OCI-LY1 (cell line): ENCODE results near the gene ZNF189.

Experiments used
- H2AFZ ChIP-seq: fragments of 200-600 bp; sonication (generic), shearing (Covaris generic); 2 replicates; pipeline ENCODE4 v1.6.0; 2014; ENCODE audit warnings: antibody characterized with exemption, mild to moderate bottlenecking, low read length
- H3F3A ChIP-seq: fragments of 200-600 bp; sonication (generic), shearing (Covaris generic); 2 replicates; pipeline ENCODE4 v1.6.0; 2014; ENCODE audit warnings: mild to moderate bottlenecking, antibody characterized with exemption, low read length, moderate library complexity; ENCODE audit not compliant: insufficient read depth
- H3K27ac ChIP-seq: fragments of 200-600 bp; sonication (generic); 2 replicates; pipeline ENCODE4 v1.5.1; 2014; ENCODE audit warnings: low read length, mixed run types, mild to moderate bottlenecking, low read depth; ENCODE audit not compliant: poor library complexity, severe bottlenecking
- H3K27me3 ChIP-seq: fragments of 200-600 bp; sonication (generic); 2 replicates; pipeline ENCODE4 v1.6.0; 2014; ENCODE audit warnings: antibody characterized with exemption, mild to moderate bottlenecking, low read length, moderate library complexity; ENCODE audit not compliant: insufficient read depth
- H3K36me3 ChIP-seq: fragments of 200-600 bp; sonication (generic); 2 replicates; pipeline ENCODE4 v1.6.1; 2014; ENCODE audit warnings: mild to moderate bottlenecking, antibody characterized with exemption, low read length, moderate library complexity, mixed read lengths; ENCODE audit not compliant: insufficient read depth
- H3K4me1 ChIP-seq: fragments of 200-600 bp; sonication (generic); 2 replicates; pipeline ENCODE4 v1.5.1; 2014; ENCODE audit warnings: mild to moderate bottlenecking, low read length, moderate library complexity; ENCODE audit not compliant: insufficient read depth, severe bottlenecking
- H3K4me2 ChIP-seq: fragments of 200-600 bp; sonication (generic), shearing (Covaris generic); 2 replicates; pipeline ENCODE4 v1.6.1; 2014; ENCODE audit warnings: low read length
- H3K4me3 ChIP-seq: fragments of 200-600 bp; sonication (generic); 2 replicates; pipeline ENCODE4 v1.5.1; 2014; ENCODE audit warnings: low read length, low read depth, mild to moderate bottlenecking, mixed read lengths; ENCODE audit not compliant: poor library complexity, severe bottlenecking
- H3K79me2 ChIP-seq: fragments of 200-600 bp; shearing (Covaris generic); 2 replicates; pipeline ENCODE4 v1.6.1; 2016; ENCODE audit warnings: mixed run types, low read length, mixed read lengths; ENCODE audit not compliant: insufficient read depth
- H3K9ac ChIP-seq: fragments of 200-600 bp; sonication (generic), shearing (Covaris generic); 2 replicates; pipeline ENCODE4 v1.6.1; 2014; ENCODE audit warnings: mild to moderate bottlenecking, low read length, mixed read lengths
- H3K9me2 ChIP-seq: fragments of 200-600 bp; sonication (generic), shearing (Covaris generic); 2 replicates; pipeline ENCODE4 v1.6.1; 2014; ENCODE audit warnings: low read depth, mild to moderate bottlenecking, low read length, mixed read lengths
- H3K9me3 ChIP-seq: fragments of 200-600 bp; shearing (Covaris generic); 2 replicates; pipeline ENCODE4 v1.6.1; 2014; ENCODE audit warnings: low read length, mixed read lengths
- H4K20me1 ChIP-seq: fragments of 200-600 bp; sonication (generic), shearing (Covaris generic); 2 replicates; pipeline ENCODE4 v1.6.0; 2016; ENCODE audit warnings: mild to moderate bottlenecking, low read length; ENCODE audit not compliant: insufficient read depth
- CTCF ChIP-seq: fragments of 200-600 bp; sonication (generic), shearing (Covaris generic); IDR thresholded peaks from 2 replicates; pipeline ENCODE4 v1.5.1; 2017; ENCODE audit warnings: mild to moderate bottlenecking, antibody characterized with exemption, low read length, moderate library complexity, mixed read lengths
- EZH2 ChIP-seq: fragments of 200-600 bp; sonication (generic), shearing (Covaris generic); IDR thresholded peaks from 2 replicates; pipeline ENCODE4 v1.8.0; 2017; ENCODE audit warnings: borderline replicate concordance, mixed run types, mild to moderate bottlenecking, antibody characterized with exemption, low read length, moderate library complexity, mixed read lengths

The ZNF189 gene

DNA sequence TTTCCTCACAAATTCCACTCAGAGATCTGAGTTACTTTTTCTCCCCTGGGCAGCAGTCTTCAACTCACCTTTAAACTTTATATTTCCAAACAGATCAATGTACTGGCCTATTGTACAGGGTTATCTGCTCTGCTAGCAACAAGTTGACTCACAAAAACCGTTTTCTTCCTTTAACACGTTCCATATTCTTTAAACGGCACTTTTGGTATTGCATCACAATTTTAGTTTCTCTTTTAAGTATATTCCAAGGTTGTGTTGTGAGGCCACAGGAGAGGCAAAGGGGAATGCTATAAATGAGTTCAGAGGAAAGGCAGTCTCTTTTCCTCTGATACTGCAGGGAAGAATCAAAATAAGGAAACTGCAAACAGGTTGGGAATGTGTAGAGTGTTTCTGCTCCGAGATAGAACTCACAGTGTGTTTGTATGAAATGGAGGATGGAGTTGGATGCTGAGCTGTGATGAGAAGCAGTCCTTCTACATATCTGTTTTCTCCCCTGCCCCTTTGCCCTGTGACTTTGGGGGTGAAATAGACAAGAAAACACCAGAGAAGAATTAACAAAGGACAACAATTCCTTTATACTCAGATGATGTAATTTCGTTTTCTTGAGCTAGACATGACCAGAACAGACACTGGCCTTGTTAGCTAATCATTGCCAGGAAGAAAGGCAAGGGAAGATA is 46.8 kb downstream of the ZNF189 start:
- Histone ChIP-seq H3K36me3 (no peaks in the 10 kb centered on the region), H3K4me3 (no peak overlapping the region), H3K9me3 (no peaks in the 10 kb centered on the region; the same call in 1 of the 2 replicates), H3K4me1 (peaks cover 5% of the 10 kb centered on the region), H3F3A (no peaks in the 10 kb centered on the region), H2AFZ (no peak overlapping the region), H3K4me2 (peak overlapping the region; percentile 37; the same call in 1 of the 2 replicates), H3K27ac (no peak overlapping the region), H3K27me3 (no peaks in the 10 kb centered on the region), H3K79me2 (no peaks in the 10 kb centered on the region), H3K9ac (no peak overlapping the region), H3K9me2 (no peaks in the 10 kb centered on the region), H4K20me1 (no peaks in the 10 kb centered on the region)
- no peak for TF ChIP-seq EZH2
- no peak for TF ChIP-seq CTCF

- Histone ChIP-seq H3K4me2 (no peak overlapping the region), H3K4me1 (peaks cover 5% of the 10 kb centered on the region), H3K4me3 (no peak overlapping the region), H2AFZ (no peak overlapping the region), H3K36me3 (no peaks in the 10 kb centered on the region), H3K9ac (no peak overlapping the region), H3K27ac (no peak overlapping the region), H3K9me3 (no peaks in the 10 kb centered on the region; the same call in 1 of the 2 replicates), H3F3A (no peaks in the 10 kb centered on the region), H3K9me2 (no peaks in the 10 kb centered on the region), H3K79me2 (no peaks in the 10 kb centered on the region), H4K20me1 (no peaks in the 10 kb centered on the region), H3K27me3 (no peaks in the 10 kb centered on the region; the same call in 1 of the 2 replicates)
- TF ChIP-seq CTCF (no peak), EZH2 (no peak)
Measured at GRCh38 chr9:101446732-101447131, 48.1 kb downstream of the ZNF189 start.

DNA sequence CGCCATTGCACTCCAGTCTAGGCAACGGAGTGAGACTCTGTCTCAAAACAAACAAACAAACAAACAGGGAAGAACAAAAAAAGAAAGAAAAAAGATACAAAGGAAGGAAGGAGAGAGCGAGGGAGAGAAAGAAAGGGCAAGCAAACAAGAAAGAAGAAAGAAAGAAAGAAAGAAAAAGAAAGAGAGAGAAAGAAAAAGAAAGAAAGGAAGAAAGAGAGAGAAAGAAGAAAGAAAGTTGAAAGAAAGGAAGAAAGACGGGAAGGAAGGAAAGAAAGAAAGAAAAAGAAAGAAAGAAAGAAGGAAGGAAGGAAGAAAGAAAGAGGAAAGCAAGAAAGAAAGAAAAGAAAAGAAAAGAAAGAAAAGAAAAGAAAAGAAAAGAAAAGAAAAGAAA is 50.0 kb downstream of the ZNF189 start:
- Histone ChIP-seq H3K27ac (no peak overlapping the region), H3K79me2 (no peaks in the 10 kb centered on the region), H3K9me3 (no peaks in the 10 kb centered on the region), H3K9me2 (no peaks in the 10 kb centered on the region), H3K4me1 (peaks cover 5% of the 10 kb centered on the region), H3K36me3 (no peaks in the 10 kb centered on the region), H3K9ac (no peak overlapping the region), H2AFZ (no peak overlapping the region), H4K20me1 (no peaks in the 10 kb centered on the region), H3K27me3 (no peaks in the 10 kb centered on the region; the same call in 1 of the 2 replicates), H3K4me3 (peak overlapping the region; percentile 61), H3F3A (no peaks in the 10 kb centered on the region), H3K4me2 (peak overlapping the region; percentile 71)
- TF ChIP-seq EZH2 (no peak), CTCF (no peak)
